ENCODE data around the gene HRCT1.

HRCT1 gene

DNA sequence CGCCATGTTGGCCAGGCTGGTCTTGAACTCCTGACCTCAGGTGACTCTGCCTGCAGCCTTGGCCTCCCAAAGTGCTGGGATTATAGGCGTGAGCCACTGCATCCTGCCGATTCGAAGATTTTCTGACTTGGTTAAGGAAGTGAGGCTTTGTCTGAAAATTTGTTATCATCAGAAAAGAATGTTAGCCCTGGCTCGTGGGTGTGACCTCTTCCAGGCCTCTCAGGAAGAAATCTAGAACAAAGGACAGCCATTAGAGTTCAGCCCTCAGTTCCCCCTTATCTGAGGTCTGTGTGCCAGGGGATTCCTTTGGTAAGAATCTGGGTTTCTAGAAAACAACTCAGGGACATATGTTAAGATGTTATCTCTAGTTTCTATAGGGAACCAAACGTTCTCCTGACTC is 45.7 kb downstream of the HRCT1 start:
- Mint-ChIP-seq H3K9me3 (no peaks in the 10 kb centered on the region), H3K36me3 (ENCODE audit: low read depth) (no peaks in the 10 kb centered on the region), H3K27ac (no peak overlapping the region), H3K4me3 (no peak overlapping the region), H3K4me1 (ENCODE audit: low read depth) (peaks cover 1% of the 10 kb centered on the region), H3K27me3 (ENCODE audit: low read depth) (peaks cover 37% of the 10 kb centered on the region)
- no peak for DNase-seq (ENCODE audit: low spot score)

DNA sequence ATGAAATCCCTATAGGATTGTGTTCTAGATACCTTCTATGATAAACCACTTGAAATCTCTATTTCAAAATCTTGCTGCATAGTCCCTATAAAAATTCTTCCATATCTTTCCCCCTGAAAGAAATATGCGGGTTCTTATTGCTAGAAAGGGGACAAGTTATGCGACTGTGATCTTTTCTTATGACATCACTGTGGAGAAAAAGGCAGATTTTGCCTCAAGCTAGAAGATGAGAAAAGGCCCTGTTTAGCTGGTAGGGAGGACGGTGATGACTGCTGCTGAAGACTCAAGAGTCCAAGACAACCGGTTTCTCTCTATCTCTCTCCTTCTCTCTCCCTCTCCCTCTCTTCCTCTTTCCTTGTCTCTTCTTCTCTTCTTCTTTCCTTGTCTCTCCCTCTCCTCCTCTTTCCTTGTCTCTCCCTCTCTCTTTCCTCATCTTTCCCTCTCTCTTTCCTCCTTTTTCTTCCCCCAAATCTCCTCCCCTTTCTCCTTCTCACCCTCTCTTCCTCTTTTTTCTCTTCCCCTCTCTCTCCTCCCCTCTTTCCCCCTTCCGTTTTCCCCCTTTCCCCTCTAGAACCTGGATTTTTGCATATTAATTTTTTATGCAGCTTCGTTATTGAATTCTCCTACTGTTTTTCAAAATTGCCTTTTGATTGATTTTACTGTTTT is 46.7 kb downstream of the HRCT1 start:
- Mint-ChIP-seq H3K4me1 (ENCODE audit: low read depth) (peaks cover 1% of the 10 kb centered on the region), H3K4me3 (no peak overlapping the region), H3K27ac (no peak overlapping the region), H3K9me3 (no peaks in the 10 kb centered on the region), H3K27me3 (ENCODE audit: low read depth) (peaks cover 41% of the 10 kb centered on the region), H3K36me3 (ENCODE audit: low read depth) (no peaks in the 10 kb centered on the region)
- DNase-seq (ENCODE audit: low spot score): no peak

DNA sequence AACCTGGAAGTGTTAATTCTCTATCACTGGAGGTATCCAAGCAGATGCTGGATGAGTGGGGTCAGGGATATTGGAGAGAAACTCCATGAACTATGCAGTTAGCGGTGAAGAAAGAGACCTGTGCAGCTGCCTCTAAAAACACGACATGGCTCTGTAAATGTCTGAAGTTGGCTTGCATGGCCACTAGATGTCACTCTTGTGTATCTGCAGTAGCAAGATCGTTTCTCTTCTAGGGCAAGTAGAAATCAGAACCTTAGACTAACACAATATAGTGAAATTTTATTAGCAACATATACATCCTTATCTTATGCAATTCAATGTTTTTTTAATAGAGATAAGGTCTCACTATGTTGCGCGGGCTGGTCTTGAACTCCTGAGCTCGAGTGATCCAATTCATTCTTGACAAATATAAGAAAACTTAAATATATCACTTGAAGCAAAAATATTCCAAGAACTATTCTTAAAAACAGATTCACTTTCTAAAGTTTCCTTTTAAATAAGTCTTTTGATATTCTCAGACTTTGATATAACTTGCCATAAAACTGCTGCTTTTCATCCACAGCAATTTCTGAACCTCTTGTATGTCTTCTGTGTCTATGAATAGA is 49.0 kb downstream of the HRCT1 start:
- Mint-ChIP-seq H3K27me3 (ENCODE audit: low read depth) (peaks cover 43% of the 10 kb centered on the region), H3K36me3 (ENCODE audit: low read depth) (no peaks in the 10 kb centered on the region), H3K4me3 (no peak overlapping the region), H3K27ac (no peak overlapping the region), H3K9me3 (no peaks in the 10 kb centered on the region), H3K4me1 (ENCODE audit: low read depth) (peaks cover 1% of the 10 kb centered on the region)
- DNase-seq (ENCODE audit: low spot score): peak; percentile 20

DNA sequence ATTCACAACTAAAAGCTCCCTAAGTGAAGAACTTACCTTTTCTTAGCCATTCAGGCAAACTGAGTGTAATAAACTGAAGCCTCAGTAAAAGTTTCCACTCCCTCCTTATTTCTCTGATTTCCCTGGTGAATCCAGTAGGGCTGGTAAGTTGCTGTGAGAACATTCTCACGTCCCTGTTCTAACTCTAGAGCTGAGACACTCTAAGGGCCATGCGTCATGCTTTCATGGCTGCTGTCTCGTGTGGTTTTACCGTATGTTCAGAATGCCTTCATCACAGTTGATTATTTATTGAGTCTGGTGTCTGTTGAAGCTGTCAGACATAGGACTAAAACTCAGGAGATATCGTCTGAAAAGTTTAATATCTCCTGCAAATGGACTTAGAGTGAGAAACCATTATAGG is 50.6 kb downstream of the HRCT1 start:
- H3K4me1 Mint-ChIP-seq (ENCODE audit: low read depth): peaks cover 1% of the 10 kb centered on the region
- no peak overlapping the region for H3K4me3 Mint-ChIP-seq
- H3K9me3 Mint-ChIP-seq: no peaks in the 10 kb centered on the region
- no peak overlapping the region for H3K27ac Mint-ChIP-seq
- no peaks in the 10 kb centered on the region for H3K36me3 Mint-ChIP-seq (ENCODE audit: low read depth)
- DNase-seq (ENCODE audit: low spot score): no peak
- peaks cover 43% of the 10 kb centered on the region for H3K27me3 Mint-ChIP-seq (ENCODE audit: low read depth)

Data from T-helper 2 cell treated with Interferon-gamma antibody and Interleukin-4, amounts not matched to agents 5 μg/mL and 100 μg/mL, for 36 hours (primary cell).